ENCODE results near the gene HEYL. TPM values are rescaled to one million over a fixed set of nuclear protein-coding genes. Genes with fewer than 3 reads are reported as not detected.

The HEYL gene
- total and polyA plus RNA-seq, 2 of the 8 experiments (the other 6 are each of a cell fraction or from before 2014, with no cell fraction given) = 1.8 to 3.1 TPM

- Histone ChIP-seq H3K9ac (replicated peaks in 1 of 4; ENCODE audit: extremely low read depth in 1 of 4, low read depth in 3 of 4, low read length in 3 of 4) (no peak overlapping the region), H2BK20ac (ENCODE audit: low read length) (no peak overlapping the region; the same call in 1 of the 2 replicates), H3K9me3 (ENCODE audit: insufficient read depth in 2 of 2, low read depth in 1 of 2, low read length in 1 of 2) (no peaks in the 10 kb centered on the region), H3K4ac (replicated peaks; ENCODE audit: insufficient read length, low read depth, low read length) (no peak overlapping the region), H3K79me1 (ENCODE audit: low read depth, low read length) (no peaks in the 10 kb centered on the region), H3K36me3 (ENCODE audit: control insufficient read depth in 2 of 4, insufficient read depth in 4 of 4, low read length in 3 of 4) (no peaks in the 10 kb centered on the region), H3K27me3 (replicated peaks in 1 of 4; ENCODE audit: control insufficient read depth in 3 of 4, extremely low read depth in 1 of 4, insufficient read depth in 3 of 4, low read length in 3 of 4) (peaks cover 0 to 16% (median 6%) of the 10 kb centered on the region in 4 experiments; a peak in 6 of 7 replicates), H2AK5ac (ENCODE audit: low read depth, low read length) (no peak overlapping the region), H3K4me2 (ENCODE audit: insufficient read depth in 1 of 2, low read depth in 2 of 2, low read length in 2 of 2) (no peak overlapping the region), H4K20me1 (replicated peaks in 1 of 2; ENCODE audit: control insufficient read depth in 1 of 2, insufficient read depth in 2 of 2, low read length in 2 of 2) (no peaks in the 10 kb centered on the region), H3K79me2 (ENCODE audit: control insufficient read depth in 1 of 2, insufficient read depth in 2 of 2, low read length in 2 of 2) (no peaks in the 10 kb centered on the region), H3K14ac (ENCODE audit: insufficient read length) (no peak overlapping the region), H3K56ac (replicated peaks; ENCODE audit: insufficient read length, low read depth, low read length) (no peak overlapping the region), H2BK120ac (replicated peaks; ENCODE audit: low read depth, low read length) (no peak overlapping the region), H2BK15ac (ENCODE audit: low read length) (no peak overlapping the region), H2BK5ac (ENCODE audit: low read depth, low read length) (no peak overlapping the region), H4K91ac (replicated peaks; ENCODE audit: insufficient read length, low read length) (no peak overlapping the region), H3K23me2 (ENCODE audit: low read depth, low read length) (no peaks in the 10 kb centered on the region), H3K23ac (ENCODE audit: insufficient read length) (no peak overlapping the region), H3K27ac (ENCODE audit: low read depth, low read length) (no peak overlapping the region), H3K18ac (ENCODE audit: extremely low read depth, low read length) (no peak overlapping the region), H3K4me3 (ENCODE audit: extremely low read depth in 1 of 4, insufficient read depth in 2 of 4, low read depth in 3 of 4, low read length in 4 of 4) (no peak overlapping the region), H2BK12ac (ENCODE audit: low read depth, low read length) (no peak overlapping the region; the same call in 1 of the 2 replicates), H4K5ac (ENCODE audit: insufficient read length, low read depth, low read length) (no peak overlapping the region), H3K4me1 (replicated peaks in 1 of 4; ENCODE audit: control insufficient read depth in 3 of 4, insufficient read depth in 4 of 4, low read length in 3 of 4) (peaks cover 0 to 6% (median 5%) of the 10 kb centered on the region in 4 experiments; a peak in 6 of 7 replicates), H2AFZ (ENCODE audit: low read length) (no peak overlapping the region), H4K8ac (ENCODE audit: extremely low read depth, insufficient read depth, low read length) (no peak overlapping the region)
- ChIA-PET POLR2A (ENCODE audit: partially characterized antibody) (interaction anchor here (1.1 to 1.3 kb wide), 2 partner anchors 13 to 75 kb away, joined by 3 read pairs; no protein-coding TSS in a partner anchor), CTCF (ENCODE audit: partially characterized antibody) (interaction anchor here (2.6 to 17.8 kb wide), 8 partner anchors 8 to 40 kb away, joined by 8 to 469 read pairs (median 178); partner anchors contain the start of genes HEYL and NT5C1A)
- TF ChIP-seq NRF1 (IDR thresholded peaks at IDR 0.05; ENCODE audit: low read depth, low read length) = no peak
- TF ChIP-seq MAX (IDR thresholded peaks at IDR 0.05) = no peak
- no peak for TF ChIP-seq SP2 (IDR thresholded peaks at IDR 0.05; ENCODE audit: low read length)
- TF ChIP-seq FOSL1 (IDR thresholded peaks at IDR 0.05; ENCODE audit: insufficient read depth, low read depth, low read length) = no peak
- TF ChIP-seq JUND (IDR thresholded peaks at IDR 0.05; ENCODE audit: low read length) = no peak
- TF ChIP-seq PHF8 (conservative IDR thresholded peaks at IDR 0.05; ENCODE audit: low read depth, low read length) = no peak
- TF ChIP-seq RFX5 (IDR thresholded peaks at IDR 0.05; ENCODE audit: borderline replicate concordance, low read depth, low read length) = no peak
- no peak for TF ChIP-seq SP1 (IDR thresholded peaks at IDR 0.05; ENCODE audit: low read depth, low read length)
- no peak for TF ChIP-seq GTF2F1 (IDR thresholded peaks at IDR 0.05; ENCODE audit: borderline replicate concordance, low read depth, low read length)
- TF ChIP-seq SUZ12 (IDR thresholded peaks at IDR 0.05; ENCODE audit: low read length) = no peak
- TF ChIP-seq E2F6 (IDR thresholded peaks at IDR 0.05) = no peak
- TF ChIP-seq ASH2L (IDR thresholded peaks at IDR 0.05; ENCODE audit: low read length) = no peak
- no peak for DNase-seq (ENCODE audit: low read depth in 1 of 2, low spot score in 2 of 2)
- no peak for FAIRE-seq
- 84% methylated on average over 3 of the region's 3 CpGs; no CpG with 5 or more reads in 1 of the 2 experiments for WGBS, 2 experiments (ENCODE audit: extremely low coverage in 1 of 2, insufficient coverage in 1 of 2, insufficient read length in 1 of 2, insufficient replicate concordance in 2 of 2, low coverage in 1 of 2, low lambda C conversion rate in 2 of 2, missing lambda C conversion rate in 1 of 2)
Observed at GRCh38 chr1:39645411-39646043, 6.1 kb upstream of the HEYL start.
